GM21515 (cell line): ENCODE data around the gene CELF5.
"Not testable (repeated sequence)": the region's sequence is repeated elsewhere in the genome, so short reads cannot be mapped to it uniquely, and the experiment has no call there.

Experiments used
- ATAC-seq: cut with Tn5 transposase; IDR thresholded peaks from one replicate; pipeline ENCODE4 v1.9.1; 2021; ENCODE audit not compliant: unreplicated experiment

CELF5 gene

DNA sequence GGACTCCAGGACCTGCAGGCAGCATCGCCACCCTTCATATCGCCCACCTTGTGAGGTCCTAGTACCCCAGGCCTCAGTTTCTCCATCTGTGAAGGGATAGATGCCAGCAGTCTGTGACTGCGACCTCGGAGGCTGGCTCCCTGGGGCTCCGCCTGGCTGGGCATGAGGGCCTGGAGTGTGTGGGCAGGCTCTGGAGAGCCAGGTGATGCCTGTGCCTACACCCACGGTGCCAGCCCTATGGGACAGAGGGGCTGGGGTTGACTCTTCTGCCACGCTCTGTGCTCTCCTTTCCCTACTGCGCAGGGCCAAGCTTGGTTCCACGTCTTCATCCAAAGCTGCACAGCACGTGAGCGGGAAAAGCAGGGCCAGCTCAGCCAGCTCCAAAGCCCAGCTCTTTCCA, 115.9 kb downstream of the CELF5 start:
- ATAC-seq: no peak

DNA sequence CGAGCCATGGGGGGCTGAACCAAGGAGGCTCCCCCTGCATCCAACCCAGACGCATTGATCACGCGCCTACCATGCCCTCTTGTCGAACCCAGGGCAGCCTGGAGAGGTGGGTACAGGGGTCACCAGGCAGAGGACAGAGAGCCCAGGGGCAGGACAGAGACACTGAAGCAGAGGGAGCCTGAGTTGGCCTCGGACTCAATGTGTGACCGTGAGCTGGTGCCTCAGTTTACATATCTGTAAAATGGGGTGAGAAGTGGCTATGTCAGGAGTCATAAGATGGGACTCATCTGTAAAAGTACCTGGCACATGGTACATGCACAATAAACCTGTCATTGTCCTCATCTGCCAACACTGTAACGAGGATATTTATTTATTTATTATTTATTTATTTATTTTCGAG, 117.8 kb downstream of the CELF5 start:
- no peak for ATAC-seq

GRCh38 chr19:3342962-3343361, 118.5 kb downstream of the CELF5 start:
- not testable (repeated sequence) for ATAC-seq

DNA sequence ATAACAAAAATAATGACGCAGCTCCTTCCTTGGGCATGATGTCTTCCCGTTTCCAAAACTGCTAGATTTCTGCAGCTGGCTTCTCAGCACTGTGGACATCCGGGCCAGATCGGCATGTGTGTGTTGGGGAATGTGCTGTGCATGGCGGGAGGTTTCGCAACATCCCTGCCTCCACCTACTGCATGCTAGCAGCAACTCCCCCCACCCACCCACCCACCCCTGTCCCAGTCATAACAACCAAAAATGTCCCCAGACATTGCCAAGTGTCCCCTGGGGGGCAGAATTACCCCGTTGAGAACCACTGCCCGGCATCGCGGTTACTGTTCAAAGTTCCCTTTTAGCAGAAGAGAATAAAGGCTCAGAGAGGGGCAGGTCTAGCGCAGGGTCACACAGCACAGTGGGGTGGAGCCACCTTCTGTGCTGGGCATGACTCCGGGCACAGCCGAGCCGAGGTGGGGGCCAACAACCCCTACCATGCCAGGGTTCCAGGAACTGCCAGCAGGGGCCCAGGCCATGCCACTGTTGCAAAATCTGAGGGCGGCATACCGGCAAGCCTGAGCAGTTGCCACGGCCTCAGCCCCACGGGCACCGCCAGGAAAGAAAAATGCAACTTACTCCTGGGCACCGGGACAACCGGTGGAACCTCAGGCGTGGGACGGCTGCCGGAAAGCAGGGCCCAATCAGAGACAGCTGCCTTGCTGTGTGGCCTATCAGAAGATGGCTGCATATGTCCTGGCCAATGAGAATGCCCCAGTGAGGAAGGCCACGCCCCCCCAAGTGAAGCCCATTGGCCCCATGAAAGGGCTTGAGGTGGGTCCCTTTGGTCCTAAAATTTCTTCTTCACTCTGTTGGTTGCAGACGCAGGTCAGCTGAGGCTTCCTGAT, 119.4 kb downstream of the CELF5 start:
- ATAC-seq: no peak

DNA sequence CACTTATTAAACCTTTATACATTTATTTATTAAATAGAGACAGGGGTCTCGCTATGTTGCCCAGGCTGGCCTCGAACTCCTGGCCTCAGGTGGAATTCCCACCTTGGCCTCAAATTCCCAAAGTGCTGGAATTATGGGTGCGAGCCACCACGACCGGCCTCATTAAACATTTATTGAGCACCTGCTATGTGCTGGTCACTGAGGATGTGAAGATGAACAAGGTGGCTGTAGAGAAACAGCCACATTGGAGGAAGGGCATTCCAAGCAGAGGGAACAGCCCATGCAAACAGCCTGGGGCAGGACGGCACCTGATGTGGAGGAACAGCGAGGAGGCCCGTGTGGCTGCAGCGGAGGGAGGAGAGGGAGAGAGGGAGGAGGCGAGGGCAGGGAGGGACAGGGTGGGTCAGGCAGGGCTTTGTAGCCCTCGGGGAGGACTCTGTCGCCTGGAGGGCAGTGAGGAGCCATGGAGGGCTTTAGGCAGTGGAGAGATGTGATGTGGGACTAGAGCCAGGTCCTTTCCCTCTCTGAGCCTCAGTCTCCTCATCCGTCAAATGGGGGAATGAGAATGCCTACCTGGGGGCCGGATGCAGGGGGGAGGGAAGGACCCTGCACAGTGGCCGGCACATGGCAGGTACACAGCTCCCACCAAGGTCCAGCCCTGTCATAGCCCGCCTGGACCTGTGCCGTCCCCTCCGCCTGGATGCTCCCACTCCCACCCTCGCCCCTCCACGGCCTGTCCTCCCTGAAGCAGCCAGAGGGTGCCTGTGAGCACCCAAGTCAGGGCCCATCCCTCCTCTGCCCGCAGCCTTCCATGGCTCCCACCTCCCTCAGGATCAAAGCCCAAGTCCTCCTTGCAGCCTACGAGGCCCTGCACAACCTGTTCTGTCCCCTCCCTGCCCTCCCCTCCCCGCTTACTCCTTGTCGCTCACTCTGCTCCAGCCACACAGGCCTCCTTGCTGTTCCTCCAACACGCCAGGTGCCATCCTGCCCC, 120.4 kb downstream of the CELF5 start:
- ATAC-seq: no peak

DNA sequence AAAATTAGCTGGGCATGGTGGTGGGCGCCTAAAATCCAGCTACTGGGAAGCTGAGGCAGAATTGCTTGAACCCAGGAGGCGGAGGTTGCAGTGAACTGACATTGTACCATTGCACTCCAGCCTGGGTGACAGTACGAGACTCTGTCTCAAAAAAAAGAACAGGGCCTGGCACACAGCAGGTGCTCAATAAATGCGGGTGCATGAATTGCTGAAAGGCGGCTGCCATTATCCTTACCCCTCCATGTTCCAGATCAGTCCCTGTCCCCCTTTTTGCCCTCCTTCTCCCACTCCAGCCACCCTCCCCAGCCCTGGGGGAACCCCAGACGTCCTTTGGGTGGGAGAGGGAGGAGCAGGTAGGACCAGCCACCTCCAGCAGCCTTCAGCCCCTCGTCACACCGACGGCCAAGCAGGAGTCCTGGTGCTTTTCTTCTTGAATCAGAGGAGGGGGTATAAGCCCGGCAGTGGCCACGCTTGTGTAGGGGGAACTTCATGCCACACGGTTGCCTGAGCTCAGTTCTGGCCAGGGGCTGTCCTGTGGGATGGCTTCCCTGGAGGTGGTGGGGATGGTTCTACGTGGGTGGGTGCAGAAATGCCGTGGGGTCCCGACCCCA, 121.5 kb downstream of the CELF5 start:
- no peak for ATAC-seq
